ENCODE data around the gene PATJ.
"Not testable (repeated sequence)": the region's sequence is repeated elsewhere in the genome, so short reads cannot be mapped to it uniquely, and the experiment has no call there.

The PATJ gene

DNA sequence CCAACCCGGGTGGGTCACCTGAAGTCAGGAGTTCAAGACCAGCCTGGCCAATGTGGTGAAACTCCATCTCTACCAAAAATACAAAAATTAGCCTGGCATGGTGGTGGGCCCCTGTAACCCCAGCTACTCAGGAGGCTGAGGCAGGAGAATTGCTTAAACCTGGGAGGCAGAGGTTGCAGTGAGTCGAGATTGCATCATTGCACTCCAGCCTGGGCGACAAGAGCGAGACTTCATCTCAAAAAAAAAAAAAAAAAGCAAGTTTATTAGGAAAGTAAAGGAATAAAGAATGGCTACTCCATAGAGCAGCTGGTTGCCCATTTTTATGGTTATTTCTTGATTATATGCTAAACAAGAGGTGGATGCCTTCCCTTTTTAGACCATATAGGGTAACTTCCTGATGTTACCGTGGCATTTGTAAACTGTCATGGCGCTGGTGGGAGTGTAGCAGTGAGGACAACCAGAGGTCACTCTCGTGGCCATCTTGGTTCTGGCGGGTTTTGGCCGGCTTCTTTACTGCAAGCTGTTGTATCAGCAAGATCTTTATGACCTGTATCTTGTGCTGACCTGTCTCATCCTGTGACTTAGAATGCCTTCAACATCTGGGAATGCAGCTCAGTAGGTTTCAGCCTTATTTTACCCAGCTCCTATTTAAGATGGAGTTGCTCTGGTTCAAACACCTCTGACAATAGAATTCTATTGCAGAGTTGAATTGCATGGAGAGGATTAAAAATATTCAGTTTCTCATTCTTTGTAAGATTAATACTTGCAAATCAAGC lies 224.4 kb downstream of the PATJ start:
- not testable (repeated sequence) for H3K4me3 ChIP-seq (ENCODE audit: low read length); DNase-seq (ENCODE audit: low read depth, low spot score)

- H3K4me3 ChIP-seq (ENCODE audit: low read length), result no peak overlapping the region
- no peak for DNase-seq (ENCODE audit: low read depth, low spot score)
These were observed 225.5 kb downstream of the PATJ start for GRCh38 chr1:61967750-61968149.

DNA sequence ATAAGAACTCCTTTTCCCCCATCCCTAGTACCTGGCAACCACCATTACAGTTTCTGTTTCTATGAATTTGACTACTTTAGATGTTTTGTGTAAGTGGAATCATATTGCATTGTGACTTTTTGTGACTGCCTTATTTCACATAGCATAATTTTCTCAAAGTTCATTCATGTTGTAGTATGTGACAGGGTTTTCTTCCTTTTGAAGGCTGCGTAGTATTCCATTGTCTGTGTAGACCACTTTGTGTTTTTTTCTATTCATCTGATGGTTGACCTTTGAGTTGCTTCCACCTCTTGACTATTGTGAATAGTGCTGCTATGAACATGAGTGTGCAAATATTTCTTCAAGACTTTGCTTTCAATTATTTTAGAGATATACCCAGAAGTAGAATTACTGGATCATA lies 226.6 kb downstream of the PATJ start:
- no peak for DNase-seq (ENCODE audit: low read depth, low spot score)
- H3K4me3 ChIP-seq (ENCODE audit: low read length), result no peak overlapping the region

- no peak overlapping the region for H3K4me3 ChIP-seq (ENCODE audit: low read length)
- no peak for DNase-seq (ENCODE audit: low read depth, low spot score)
These were observed 231.0 kb downstream of the PATJ start for GRCh38 chr1:61973100-61973837.

- DNase-seq (ENCODE audit: low read depth, low spot score), result no peak
- H3K4me3 ChIP-seq (ENCODE audit: low read length), result no peak overlapping the region
These were observed 233.4 kb downstream of the PATJ start for GRCh38 chr1:61975638-61976037.

DNA sequence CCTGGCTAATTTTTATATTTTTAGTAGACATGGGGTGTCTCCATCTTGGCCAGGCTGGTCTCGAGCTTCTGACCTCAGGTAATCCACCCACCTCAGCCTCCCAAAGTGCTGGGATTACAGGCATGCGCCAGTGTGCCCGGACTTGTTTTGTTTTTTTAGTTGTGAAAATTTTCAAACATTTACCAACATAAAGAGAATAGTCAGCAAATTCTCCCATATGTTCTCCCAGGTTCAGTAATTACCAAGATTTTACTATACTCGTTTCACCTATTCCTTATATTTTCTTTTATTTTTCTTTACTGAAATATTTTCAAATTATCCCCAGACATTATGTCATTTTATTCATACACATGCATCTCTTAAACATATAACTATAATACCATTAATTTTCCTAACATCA lies 234.3 kb downstream of the PATJ start:
- H3K4me3 ChIP-seq (ENCODE audit: low read length), result no peak overlapping the region
- DNase-seq (ENCODE audit: low read depth, low spot score), result no peak

DNA sequence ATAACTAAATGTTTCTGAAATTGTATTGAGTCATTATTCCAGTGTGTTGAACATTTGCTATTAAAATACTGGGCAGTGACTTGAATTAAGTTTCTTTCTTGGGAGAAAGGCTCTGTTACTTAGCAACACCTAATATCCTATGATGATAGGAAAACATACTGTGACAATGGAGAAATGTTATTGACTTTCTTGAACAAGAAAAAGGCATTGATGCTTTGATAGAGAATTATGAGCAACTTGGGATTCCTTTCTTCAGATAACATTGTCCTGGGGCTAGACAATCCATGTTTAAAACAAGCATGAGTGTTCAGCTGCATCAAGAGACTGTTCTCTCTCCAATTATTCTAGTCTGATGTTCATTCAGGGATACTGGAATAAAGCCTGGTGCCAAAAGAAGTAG lies 236.5 kb downstream of the PATJ start:
- DNase-seq (ENCODE audit: low read depth, low spot score), result no peak

GRCh38 chr1:61979729-61980128 lies 237.4 kb downstream of the PATJ start:
- no peak for DNase-seq (ENCODE audit: low read depth, low spot score)

More for the DNA sequence above, 236.5 kb downstream of the PATJ start:
- no peak overlapping the region for H3K4me3 ChIP-seq (ENCODE audit: low read length)

DNA sequence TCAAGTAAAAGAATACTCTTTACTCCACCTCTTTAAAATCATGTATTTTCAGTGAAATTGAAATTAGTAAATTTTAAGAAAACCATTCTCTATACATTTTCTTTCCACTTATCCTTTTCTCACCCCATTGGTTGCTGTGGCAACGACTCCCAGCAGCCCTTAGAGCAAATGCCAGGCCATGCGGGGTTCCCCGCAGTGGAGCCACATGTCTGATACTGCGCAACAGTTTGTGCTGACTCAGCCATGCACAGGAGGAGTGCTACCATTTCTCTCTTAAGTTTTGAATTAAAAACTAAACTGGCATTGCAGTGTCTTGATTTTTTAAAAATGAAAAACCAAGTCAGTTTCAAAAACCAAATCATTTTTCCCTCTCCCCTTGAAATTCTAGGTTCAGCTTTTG lies 238.3 kb downstream of the PATJ start:
- DNase-seq (ENCODE audit: low read depth, low spot score), result no peak
- H3K4me3 ChIP-seq (ENCODE audit: low read length), result no peak overlapping the region

More at GRCh38 chr1:61979729-61980128, 237.4 kb downstream of the PATJ start:
- H3K4me3 ChIP-seq (ENCODE audit: low read length), result no peak overlapping the region

GRCh38 chr1:61981870-61982660 lies 239.8 kb downstream of the PATJ start:
- no peak for DNase-seq (ENCODE audit: low read depth, low spot score)
- no peak overlapping the region for H3K4me3 ChIP-seq (ENCODE audit: low read length)

GRCh38 chr1:61983236-61983635 lies 241.0 kb downstream of the PATJ start:
- H3K4me3 ChIP-seq (ENCODE audit: low read length), result no peak overlapping the region
- no peak for DNase-seq (ENCODE audit: low read depth, low spot score)

GRCh38 chr1:61992257-61992656 lies 250.0 kb downstream of the PATJ start:
- no peak overlapping the region for H3K4me3 ChIP-seq (ENCODE audit: low read length)
- DNase-seq (ENCODE audit: low read depth, low spot score), result no peak

GRCh38 chr1:61993331-61993961 lies 251.2 kb downstream of the PATJ start:
- DNase-seq (ENCODE audit: low read depth, low spot score), result no peak
- no peak overlapping the region for H3K4me3 ChIP-seq (ENCODE audit: low read length)

GRCh38 chr1:61995641-61996040 lies 253.4 kb downstream of the PATJ start:
- no peak for DNase-seq (ENCODE audit: low read depth, low spot score)

DNA sequence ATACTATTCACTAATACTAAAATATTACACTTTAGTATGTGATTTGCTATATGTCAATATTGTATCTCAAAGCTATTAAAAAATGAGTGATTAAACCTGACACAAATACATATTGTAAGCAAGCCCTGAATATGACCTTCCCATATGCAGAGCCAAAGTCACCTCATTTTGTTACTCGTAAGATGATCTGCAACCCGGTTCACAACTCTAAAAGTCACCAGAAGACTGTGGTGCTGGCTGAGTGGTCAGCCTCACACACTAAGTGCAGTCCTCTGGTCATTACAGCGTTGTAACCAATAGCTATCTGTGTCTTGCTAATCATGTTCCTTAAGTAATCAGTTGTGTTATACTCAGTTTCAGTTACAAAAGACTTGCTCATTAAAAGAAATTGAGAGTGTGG lies 254.8 kb downstream of the PATJ start:
- H3K4me3 ChIP-seq (ENCODE audit: low read length), result no peak overlapping the region
- DNase-seq (ENCODE audit: low read depth, low spot score), result no peak

More at GRCh38 chr1:61995641-61996040, 253.4 kb downstream of the PATJ start:
- H3K4me3 ChIP-seq (ENCODE audit: low read length), result no peak overlapping the region

DNA sequence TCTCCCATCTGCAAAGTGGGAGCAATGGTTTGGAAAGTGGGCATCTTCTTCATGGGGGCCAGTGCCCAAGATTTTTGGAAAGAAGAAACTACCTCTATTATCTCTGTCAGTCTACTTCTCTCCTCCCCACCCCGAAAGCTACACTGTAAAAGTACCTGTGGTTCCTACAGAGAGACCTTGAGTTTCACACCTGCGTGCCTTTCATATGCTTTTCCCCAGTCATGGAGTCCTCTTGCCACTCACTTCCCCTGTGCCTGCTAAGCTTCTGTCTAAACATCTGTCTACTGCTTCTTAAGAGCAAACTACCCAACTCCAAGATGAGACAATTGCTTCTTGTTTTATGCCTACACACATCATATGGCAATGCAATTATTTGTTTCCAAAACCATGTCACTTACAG lies 261.5 kb downstream of the PATJ start:
- DNase-seq (ENCODE audit: low read depth, low spot score), result no peak

DNA sequence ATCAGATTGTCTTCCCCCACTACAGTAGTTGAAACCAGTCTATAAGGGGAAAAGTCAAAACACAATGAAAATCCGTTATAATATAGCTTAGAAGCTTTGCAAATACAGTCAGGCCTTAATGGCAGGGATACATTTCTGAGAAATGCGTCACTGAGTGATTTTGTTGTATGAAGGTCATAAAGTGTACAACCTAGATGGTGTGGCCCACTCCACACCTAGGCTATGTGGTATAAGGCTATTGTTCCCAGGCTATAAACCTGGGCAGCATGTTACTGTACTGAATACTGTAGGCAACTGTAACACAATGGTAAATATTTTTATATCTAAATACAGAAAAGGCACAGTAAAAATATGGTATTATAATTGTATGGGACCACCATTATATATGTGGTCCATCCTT lies 264.4 kb downstream of the PATJ start:
- no peak overlapping the region for H3K4me3 ChIP-seq (ENCODE audit: low read length)
- DNase-seq (ENCODE audit: low read depth, low spot score), result no peak

More for the DNA sequence above, 261.5 kb downstream of the PATJ start:
- no peak overlapping the region for H3K4me3 ChIP-seq (ENCODE audit: low read length)

GRCh38 chr1:62011006-62011405 lies 268.7 kb downstream of the PATJ start:
- no peak overlapping the region for H3K4me3 ChIP-seq (ENCODE audit: low read length)
- DNase-seq (ENCODE audit: low read depth, low spot score), result no peak

DNA sequence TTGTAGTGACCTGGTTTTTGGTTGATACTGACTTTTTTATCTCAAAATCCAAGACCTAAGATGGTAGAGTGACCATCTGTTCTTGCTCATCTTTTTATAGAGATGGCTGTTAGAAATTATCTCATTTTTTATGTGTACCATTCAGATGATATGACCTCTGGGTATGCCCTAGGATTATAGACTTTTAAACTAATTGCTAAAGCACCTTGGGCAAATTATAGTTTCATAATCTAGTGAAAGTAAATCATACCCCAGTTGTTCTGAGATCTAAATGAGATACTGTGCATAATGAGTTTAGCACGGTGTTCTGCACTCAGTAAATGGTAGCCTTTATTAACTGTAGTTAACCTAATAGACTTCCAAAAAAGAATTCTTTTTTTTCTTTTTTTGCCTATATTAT lies 269.8 kb downstream of the PATJ start:
- H3K4me3 ChIP-seq (ENCODE audit: low read length), result no peak overlapping the region
- no peak for DNase-seq (ENCODE audit: low read depth, low spot score)

Measured in Jurkat, Clone E6-1 (cell line).